ENCODE data around the gene CHIT1. TPM values are rescaled to one million over a fixed set of nuclear protein-coding genes. Genes with fewer than 3 reads are reported as not detected.

The CHIT1 gene
- total and polyA plus RNA-seq, 2 of the 13 experiments (the other 11 are each of a cell fraction or from before 2014, with no cell fraction given): not detected

DNA sequence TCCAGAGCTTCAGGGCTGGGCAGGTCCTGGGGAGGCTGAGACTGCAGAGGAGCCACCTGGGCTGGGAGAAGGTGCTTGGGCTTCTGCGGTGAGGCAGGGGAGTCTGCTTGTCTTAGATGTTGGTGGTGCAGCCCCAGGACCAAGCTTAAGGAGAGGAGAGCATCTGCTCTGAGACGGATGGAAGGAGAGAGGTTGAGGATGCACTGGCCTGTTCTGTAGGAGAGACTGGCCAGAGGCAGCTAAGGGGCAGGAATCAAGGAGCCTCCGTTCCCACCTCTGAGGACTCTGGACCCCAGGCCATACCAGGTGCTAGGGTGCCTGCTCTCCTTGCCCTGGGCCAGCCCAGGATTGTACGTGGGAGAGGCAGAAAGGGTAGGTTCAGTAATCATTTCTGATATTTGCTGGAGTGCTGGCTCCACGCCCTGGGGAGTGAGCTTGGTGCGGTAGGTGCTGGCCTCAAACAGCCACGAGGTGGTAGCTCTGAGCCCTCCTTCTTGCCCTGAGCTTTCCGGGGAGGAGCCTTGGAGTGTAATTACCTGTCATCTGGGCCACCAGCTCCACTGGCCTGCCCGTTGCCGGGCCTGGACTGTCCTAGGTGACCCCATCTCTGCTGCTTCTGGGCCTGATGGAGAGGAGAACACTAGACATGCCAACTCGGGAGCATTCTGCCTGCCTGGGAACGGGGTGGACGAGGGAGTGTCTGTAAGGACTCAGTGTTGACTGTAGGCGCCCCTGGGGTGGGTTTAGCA, 63.1 kb downstream of the CHIT1 start (continued):
- TF ChIP-seq AKNA (CRISPR knock-in tag; IDR thresholded peaks at IDR 0.05; ENCODE audit: borderline replicate concordance): no peak
- 0 out of 2 replicates have a peak, but pooled peaks have one; percentile 11 for TF ChIP-seq ETV5 (CRISPR knock-in tag; IDR thresholded peaks at IDR 0.05; ENCODE audit: borderline replicate concordance)
- peak; percentile 73 for TF ChIP-seq CTCF (CRISPR knock-in tag; IDR thresholded peaks at IDR 0.05)
- TF ChIP-seq GATA4 (IDR thresholded peaks at IDR 0.05; ENCODE audit: borderline replicate concordance, low read depth): no peak
- TF ChIP-seq ZNF263 (CRISPR knock-in tag; IDR thresholded peaks at IDR 0.05): peak; percentile 55
- no peak for TF ChIP-seq ATM (IDR thresholded peaks at IDR 0.05; ENCODE audit: borderline replicate concordance)
- no peak for TF ChIP-seq ZNF558 (CRISPR knock-in tag; IDR thresholded peaks at IDR 0.05; ENCODE audit: borderline replicate concordance)

Other genes starting within 250 kb of the CHIT1 start
- 82.0 and 85.4 TPM in 2 replicates for gene TMEM183A, start 222.3 kb downstream of the CHIT1 start, total RNA-seq (2016; rRNA removed; fragmentation: Illumina TruSeq; extraction: Trizol)
- 56.2 and 59.7 TPM in 2 replicates for gene TMEM183A, start 222.3 kb downstream of the CHIT1 start, polyA plus RNA-seq (2011; rRNA removed)
- gene PPFIA4, start 203.2 kb downstream of the CHIT1 start, total RNA-seq (2016; rRNA removed; fragmentation: Illumina TruSeq; extraction: Trizol): not detected in 2 replicates
- gene PPFIA4, start 203.2 kb downstream of the CHIT1 start, polyA plus RNA-seq (2011; rRNA removed): 5.4 and 6.4 TPM in 2 replicates
- not detected in 2 replicates for gene MYOG, start 143.7 kb downstream of the CHIT1 start, total RNA-seq (2016; rRNA removed; fragmentation: Illumina TruSeq; extraction: Trizol)
- not detected in 2 replicates for gene MYOG, start 143.7 kb downstream of the CHIT1 start, polyA plus RNA-seq (2011; rRNA removed)
- gene ADORA1, start 101.9 kb downstream of the CHIT1 start, total RNA-seq (2016; rRNA removed; fragmentation: Illumina TruSeq; extraction: Trizol): 0.08 and 0.11 TPM in 2 replicates
- gene ADORA1, start 101.9 kb downstream of the CHIT1 start, polyA plus RNA-seq (2011; rRNA removed): not detected in 2 replicates
- not detected in 2 replicates for gene MYBPH, start 53.8 kb downstream of the CHIT1 start, total RNA-seq (2016; rRNA removed; fragmentation: Illumina TruSeq; extraction: Trizol)
- 0.04 TPM in 1 of 2 replicates, not detected in the other for gene MYBPH, start 53.8 kb downstream of the CHIT1 start, polyA plus RNA-seq (2011; rRNA removed)
- 0.13 TPM in 1 of 2 replicates, not detected in the other for gene CHI3L1, start 43.0 kb downstream of the CHIT1 start, total RNA-seq (2016; rRNA removed; fragmentation: Illumina TruSeq; extraction: Trizol)
- 0.09 and 0.17 TPM in 2 replicates for gene CHI3L1, start 43.0 kb downstream of the CHIT1 start, polyA plus RNA-seq (2011; rRNA removed)
- 18.3 and 18.7 TPM in 2 replicates for gene BTG2, start 75.8 kb upstream of the CHIT1 start, total RNA-seq (2016; rRNA removed; fragmentation: Illumina TruSeq; extraction: Trizol)
- 13.6 and 16.7 TPM in 2 replicates for gene BTG2, start 75.8 kb upstream of the CHIT1 start, polyA plus RNA-seq (2011; rRNA removed)
- not detected in 2 replicates for gene FMOD, start 121.4 kb upstream of the CHIT1 start, total RNA-seq (2016; rRNA removed; fragmentation: Illumina TruSeq; extraction: Trizol)
- gene FMOD, start 121.4 kb upstream of the CHIT1 start, polyA plus RNA-seq (2011; rRNA removed): 0.04 and 0.08 TPM in 2 replicates
- not detected in 2 replicates for gene PRELP, start 246.1 kb upstream of the CHIT1 start, total RNA-seq (2016; rRNA removed; fragmentation: Illumina TruSeq; extraction: Trizol)
- gene PRELP, start 246.1 kb upstream of the CHIT1 start, polyA plus RNA-seq (2011; rRNA removed): not detected in 2 replicates

Data from HepG2 (cell line).